Activated T-cell treated with anti-CD3 and anti-CD28 coated beads for 24 hours (primary cell): ENCODE results near the gene KCNH3.
"Not testable (repeated sequence)": the region's sequence is repeated elsewhere in the genome, so short reads cannot be mapped to it uniquely, and the experiment has no call there.

Experiments used
- DNase-seq: peaks from one replicate; pipeline ENCODE4 v3.0.0-alpha.2; 2020; ENCODE audit warnings: low read depth

The KCNH3 gene

GRCh38 chr12:49529414-49529813 lies 9.4 kb upstream of the KCNH3 start:
- no peak for DNase-seq

GRCh38 chr12:49531745-49532144 lies 7.1 kb upstream of the KCNH3 start:
- no peak for DNase-seq

GRCh38 chr12:49533331-49533730 lies 5.5 kb upstream of the KCNH3 start:
- DNase-seq, result no peak

- not testable (repeated sequence) for DNase-seq
Measured at GRCh38 chr12:49534122-49534521, 4.7 kb upstream of the KCNH3 start.

- no peak for DNase-seq
Measured at GRCh38 chr12:49534731-49535278, 4.0 kb upstream of the KCNH3 start.

- DNase-seq, result no peak
Measured at GRCh38 chr12:49535921-49536525, 2.8 kb upstream of the KCNH3 start.

GRCh38 chr12:49536526-49537071 lies 2.2 kb upstream of the KCNH3 start:
- no peak for DNase-seq

- DNase-seq, result no peak
Measured at GRCh38 chr12:49537231-49537751, 1.5 kb upstream of the KCNH3 start.

- no peak for DNase-seq
Measured at GRCh38 chr12:49537752-49538509, 899 bp upstream of the KCNH3 start.

GRCh38 chr12:49539406-49540228 lies 787 bp downstream of the KCNH3 start:
- DNase-seq, result no peak

- DNase-seq, result no peak
Measured at GRCh38 chr12:49540229-49541139, 1.7 kb downstream of the KCNH3 start.

GRCh38 chr12:49541140-49541861 lies 2.5 kb downstream of the KCNH3 start:
- no peak for DNase-seq

GRCh38 chr12:49541911-49542505 lies 3.2 kb downstream of the KCNH3 start:
- DNase-seq, result no peak

GRCh38 chr12:49542592-49543160 lies 3.8 kb downstream of the KCNH3 start:
- no peak for DNase-seq

GRCh38 chr12:49543221-49543913 lies 4.5 kb downstream of the KCNH3 start:
- DNase-seq, result no peak

- DNase-seq, result no peak
Measured at GRCh38 chr12:49543914-49544815, 5.3 kb downstream of the KCNH3 start.

- no peak for DNase-seq
Measured at GRCh38 chr12:49545815-49546214, 7.0 kb downstream of the KCNH3 start.

GRCh38 chr12:49546481-49546880 lies 7.7 kb downstream of the KCNH3 start:
- no peak for DNase-seq
